AG10803 (cell line): ENCODE measurements around the gene BRCA2.

Experiments used
- DNase-seq: peaks from one replicate; pipeline ENCODE4 v3.0.0; 2010; ENCODE audit warnings: low read depth
- H3K4me3 ChIP-seq: 2 replicates; pipeline ENCODE4 v1.5.1; 2011; ENCODE audit warnings: mild to moderate bottlenecking, low read length, control low read depth
- TF ChIP-seq, protein P1 (sequence below): conservative IDR thresholded peaks from 2 replicates; pipeline ENCODE4 v1.5.1; 2011; ENCODE audit warnings: mild to moderate bottlenecking, low read length, control low read depth, inconsistent platforms

BRCA2 gene

DNA sequence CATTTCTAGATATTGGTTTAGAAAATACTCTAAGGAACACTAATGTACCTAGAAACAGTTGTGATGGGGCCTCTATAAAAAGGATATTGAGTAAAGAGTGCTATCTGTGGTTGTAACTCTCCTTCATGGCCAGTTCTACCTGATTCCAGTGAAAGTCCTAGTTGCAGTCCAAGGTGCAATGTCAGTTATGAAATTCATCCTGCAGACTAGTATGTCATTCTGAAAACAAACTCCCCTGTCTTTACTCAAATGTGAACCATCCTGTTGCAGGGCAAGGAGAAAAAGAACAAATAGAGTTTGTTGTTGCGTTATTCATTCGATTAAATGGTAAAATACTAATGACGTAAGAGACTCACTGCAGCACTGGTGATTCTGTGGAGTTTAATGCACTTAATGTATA lies 130.9 kb downstream of the BRCA2 start:
- TF ChIP-seq, protein P1, sequence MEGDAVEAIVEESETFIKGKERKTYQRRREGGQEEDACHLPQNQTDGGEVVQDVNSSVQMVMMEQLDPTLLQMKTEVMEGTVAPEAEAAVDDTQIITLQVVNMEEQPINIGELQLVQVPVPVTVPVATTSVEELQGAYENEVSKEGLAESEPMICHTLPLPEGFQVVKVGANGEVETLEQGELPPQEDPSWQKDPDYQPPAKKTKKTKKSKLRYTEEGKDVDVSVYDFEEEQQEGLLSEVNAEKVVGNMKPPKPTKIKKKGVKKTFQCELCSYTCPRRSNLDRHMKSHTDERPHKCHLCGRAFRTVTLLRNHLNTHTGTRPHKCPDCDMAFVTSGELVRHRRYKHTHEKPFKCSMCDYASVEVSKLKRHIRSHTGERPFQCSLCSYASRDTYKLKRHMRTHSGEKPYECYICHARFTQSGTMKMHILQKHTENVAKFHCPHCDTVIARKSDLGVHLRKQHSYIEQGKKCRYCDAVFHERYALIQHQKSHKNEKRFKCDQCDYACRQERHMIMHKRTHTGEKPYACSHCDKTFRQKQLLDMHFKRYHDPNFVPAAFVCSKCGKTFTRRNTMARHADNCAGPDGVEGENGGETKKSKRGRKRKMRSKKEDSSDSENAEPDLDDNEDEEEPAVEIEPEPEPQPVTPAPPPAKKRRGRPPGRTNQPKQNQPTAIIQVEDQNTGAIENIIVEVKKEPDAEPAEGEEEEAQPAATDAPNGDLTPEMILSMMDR: no peak
- DNase-seq: no peak
- no peak overlapping the region for H3K4me3 ChIP-seq

- no peak for DNase-seq
- TF ChIP-seq, protein P1: no peak
- H3K4me3 ChIP-seq: no peak overlapping the region
Measured at GRCh38 chr13:32446773-32447465, 131.6 kb downstream of the BRCA2 start.

- no peak overlapping the region for H3K4me3 ChIP-seq
- TF ChIP-seq, protein P1: no peak
- no peak for DNase-seq
Measured at GRCh38 chr13:32447894-32448623, 132.8 kb downstream of the BRCA2 start.

GRCh38 chr13:32448972-32449371 lies 133.7 kb downstream of the BRCA2 start:
- DNase-seq: no peak
- TF ChIP-seq, protein P1: no peak
- no peak overlapping the region for H3K4me3 ChIP-seq
